ENCODE data around the gene CHRNA10. TPM values are rescaled to one million over a fixed set of nuclear protein-coding genes. Genes with fewer than 3 reads are reported as not detected.

Gene CHRNA10
- total and polyA plus RNA-seq, 2 donors (not counting 1 experiment from before 2014, with no cell fraction given) = 2.1 to 4.0 TPM

- WGBS (ENCODE audit: insufficient coverage) = no CpG with 5 or more reads among the region's 2 CpGs
- Mint-ChIP-seq H3K27ac (no peak overlapping the region), H3K27me3 (no peaks in the 10 kb centered on the region), H3K4me1 (no peaks in the 10 kb centered on the region), H3K4me3 (no peak overlapping the region), H3K9me3 (ENCODE audit: insufficient read depth) (no peaks in the 10 kb centered on the region)
- no peaks in the 10 kb centered on the region for H4K20me1 ChIP-seq (ENCODE audit: control insufficient read depth, insufficient read depth, low read length, poor library complexity, severe bottlenecking)
- H3K27ac ChIP-seq (ENCODE audit: low read length in 2 of 2) = no peak overlapping the region
- TF ChIP-seq CTCF (IDR thresholded peaks at IDR 0.05) (no peak), EZH2 (IDR thresholded peaks at IDR 0.05; ENCODE audit: borderline replicate concordance, insufficient read depth, low read depth, low read length, poor library complexity, severe bottlenecking) (no peak)
- H3K4me3 ChIP-seq (ENCODE audit: control extremely low read depth in 1 of 5, extremely low read depth in 1 of 5, insufficient read depth in 1 of 5, low read depth in 2 of 5, low read length in 4 of 5) = no peak overlapping the region
- no peaks in the 10 kb centered on the region for H3K79me2 ChIP-seq (ENCODE audit: control insufficient read depth, insufficient read depth, low read length)
- H2AFZ ChIP-seq (ENCODE audit: insufficient read depth, low read depth, low read length, poor library complexity, severe bottlenecking) = no peak overlapping the region
- H3K36me3 ChIP-seq (replicated peaks in 1 of 2; ENCODE audit: control extremely low read depth in 1 of 2, control insufficient read depth in 1 of 2, extremely low read depth in 1 of 2, insufficient read depth in 2 of 2, low read length in 1 of 2) = peaks cover 5 to 85% of the 10 kb centered on the region in 2 experiments
- H3K4me1 ChIP-seq (ENCODE audit: control insufficient read depth in 2 of 2, insufficient read depth in 2 of 2, low read length in 2 of 2) = no peaks in the 10 kb centered on the region
- ChIA-PET CTCF (interaction anchor here (1.5 kb wide), 1 partner anchor 109 kb away, joined by 3 read pairs; no protein-coding TSS in a partner anchor), POLR2A (no interaction called here)
- ATAC-seq (ENCODE audit: low read depth) (no peak), DNase-seq (no peak)
- H3K9me3 ChIP-seq (ENCODE audit: control extremely low read depth in 1 of 3, control insufficient read depth in 2 of 3, insufficient read depth in 1 of 3, low read length in 2 of 3) = no peaks in the 10 kb centered on the region
- H3K9ac ChIP-seq (ENCODE audit: low read length) = no peak overlapping the region
- no peak overlapping the region for H3K4me2 ChIP-seq (replicated peaks; ENCODE audit: low read depth, low read length, poor library complexity, severe bottlenecking)
- H3K27me3 ChIP-seq (replicated peaks in 1 of 4; ENCODE audit: control extremely low read depth in 1 of 4, control insufficient read depth in 3 of 4, insufficient read depth in 4 of 4, low read length in 3 of 4) = no peaks in the 10 kb centered on the region
- intact Hi-C loops (cut with micrococcal nuclease) = no loop called here
Observed at GRCh38 chr11:3700410-3700809, 29.2 kb upstream of the CHRNA10 start.

GRCh38 chr11:3686751-3687150, 15.6 kb upstream of the CHRNA10 start:
- Histone ChIP-seq H3K4me1 (ENCODE audit: control insufficient read depth in 2 of 2, insufficient read depth in 2 of 2, low read length in 2 of 2) (no peaks in the 10 kb centered on the region), H3K79me2 (ENCODE audit: control insufficient read depth, insufficient read depth, low read length) (no peaks in the 10 kb centered on the region), H3K4me3 (ENCODE audit: control extremely low read depth in 1 of 5, extremely low read depth in 1 of 5, insufficient read depth in 1 of 5, low read depth in 2 of 5, low read length in 4 of 5) (no peak overlapping the region), H3K27me3 (replicated peaks in 1 of 4; ENCODE audit: control extremely low read depth in 1 of 4, control insufficient read depth in 3 of 4, insufficient read depth in 4 of 4, low read length in 3 of 4) (no peaks in the 10 kb centered on the region), H3K27ac (ENCODE audit: low read length in 2 of 2) (no peak overlapping the region), H3K9me3 (ENCODE audit: control extremely low read depth in 1 of 3, control insufficient read depth in 2 of 3, insufficient read depth in 1 of 3, low read length in 2 of 3) (no peaks in the 10 kb centered on the region), H2AFZ (ENCODE audit: insufficient read depth, low read depth, low read length, poor library complexity, severe bottlenecking) (no peak overlapping the region), H3K9ac (ENCODE audit: low read length) (no peak overlapping the region), H3K36me3 (replicated peaks in 1 of 2; ENCODE audit: control extremely low read depth in 1 of 2, control insufficient read depth in 1 of 2, extremely low read depth in 1 of 2, insufficient read depth in 2 of 2, low read length in 1 of 2) (peaks cover 27 to 72% of the 10 kb centered on the region in 2 experiments), H3K4me2 (replicated peaks; ENCODE audit: low read depth, low read length, poor library complexity, severe bottlenecking) (no peak overlapping the region), H4K20me1 (ENCODE audit: control insufficient read depth, insufficient read depth, low read length, poor library complexity, severe bottlenecking) (no peaks in the 10 kb centered on the region)
- Mint-ChIP-seq H3K4me1 (no peaks in the 10 kb centered on the region), H3K4me3 (no peak overlapping the region), H3K27me3 (no peaks in the 10 kb centered on the region), H3K27ac (no peak overlapping the region), H3K9me3 (ENCODE audit: insufficient read depth) (no peaks in the 10 kb centered on the region)
- POLR2A ChIA-PET = no interaction called here
- intact Hi-C loops (cut with micrococcal nuclease) = no loop called here
- no CpG with 5 or more reads among the region's 4 CpGs for WGBS (ENCODE audit: insufficient coverage)
- TF ChIP-seq CTCF (IDR thresholded peaks at IDR 0.05) (no peak), EZH2 (IDR thresholded peaks at IDR 0.05; ENCODE audit: borderline replicate concordance, insufficient read depth, low read depth, low read length, poor library complexity, severe bottlenecking) (no peak)
- CTCF ChIA-PET = no interaction called here
- ATAC-seq (ENCODE audit: low read depth) (no peak), DNase-seq (no peak)

Measured in B cell (primary cell).